HepG2 (cell line): ENCODE results near the gene TWNK. TPM values are rescaled to one million over a fixed set of nuclear protein-coding genes. Genes with fewer than 3 reads are reported as not detected.

Source experiments
- GATA4 ChIP-seq: sonication (generic); IDR thresholded peaks from 2 replicates; pipeline ENCODE4 v1.6.1; 2016; ENCODE audit warnings: antibody characterized with exemption, low read depth, borderline replicate concordance
- IRF2 ChIP-seq: IDR thresholded peaks from 2 replicates; pipeline ENCODE4 v1.6.1; 2018; ENCODE audit warnings: missing genetic modification reagents, missing compliant biosample characterization
- KDM1A ChIP-seq: IDR thresholded peaks from 2 replicates; pipeline ENCODE4 v1.6.1; 2016; ENCODE audit warnings: missing compliant biosample characterization
- KLF9 ChIP-seq: IDR thresholded peaks from 2 replicates; pipeline ENCODE4 v1.6.1; 2016; ENCODE audit warnings: low read depth
- NCOA5 ChIP-seq: sonication (generic); formaldehyde crosslinking; IDR thresholded peaks from 2 replicates; pipeline ENCODE4 v1.4.0; 2020; ENCODE audit warnings: missing genetic modification reagents
- PITX1 ChIP-seq: sonication (generic); formaldehyde crosslinking; IDR thresholded peaks from 2 replicates; pipeline ENCODE4 v1.5.1; 2020; ENCODE audit warnings: mild to moderate bottlenecking, missing genetic modification reagents
- POLR2A ChIP-seq, 2 experiments: IDR thresholded peaks; 2 replicates each; pipeline ENCODE4 v1.6.1; 2011; ENCODE audit warnings: low read depth in 2 of 2, low read length in 2 of 2, mild to moderate bottlenecking in 1 of 2, moderate library complexity in 1 of 2; ENCODE audit not compliant: insufficient read depth in 1 of 2
- POLR2AphosphoS2 ChIP-seq: IDR thresholded peaks from 2 replicates; pipeline ENCODE4 v1.6.1; 2011; ENCODE audit warnings: low read depth, low read length, improper control_type of control experiment
- SP1 ChIP-seq, 2 experiments: fragments of 450-650 bp in 1 of 2; sonication (generic) in 1 of 2; formaldehyde crosslinking in 1 of 2; IDR thresholded peaks; 2 replicates each; pipeline versions ENCODE4 v1.4.0 to v1.6.1; 2016 to 2020; ENCODE audit warnings: missing genetic modification reagents in 1 of 2
- SP4 ChIP-seq: sonication (generic); formaldehyde crosslinking; IDR thresholded peaks from 2 replicates; pipeline ENCODE4 v1.8.1; 2023; ENCODE audit warnings: mild to moderate bottlenecking, missing genetic modification reagents
- TEAD2 ChIP-seq: sonication (generic); formaldehyde crosslinking; IDR thresholded peaks from 2 replicates; pipeline ENCODE4 v1.9.0; 2021; ENCODE audit warnings: missing genetic modification reagents
- YEATS4 ChIP-seq: sonication (generic); formaldehyde crosslinking; IDR thresholded peaks from 2 replicates; pipeline ENCODE4 v1.4.0; 2020; ENCODE audit warnings: missing genetic modification reagents, borderline replicate concordance
- ZBTB37 ChIP-seq: sonication (generic); formaldehyde crosslinking; IDR thresholded peaks from 2 replicates; pipeline ENCODE4 v1.4.0; 2020; ENCODE audit warnings: mild to moderate bottlenecking, missing genetic modification reagents
- ZNF263 ChIP-seq: sonication (generic); formaldehyde crosslinking; IDR thresholded peaks from 2 replicates; pipeline ENCODE4 v1.4.0; 2020; ENCODE audit warnings: missing genetic modification reagents
- ZNF430 ChIP-seq: sonication (generic); formaldehyde crosslinking; IDR thresholded peaks from 2 replicates; pipeline ENCODE4 v1.9.0; 2021; ENCODE audit warnings: mild to moderate bottlenecking, missing genetic modification reagents
- ZNF616 ChIP-seq: sonication (generic); formaldehyde crosslinking; IDR thresholded peaks from 2 replicates; pipeline ENCODE4 v1.5.0; 2020; ENCODE audit warnings: low read depth, mild to moderate bottlenecking, missing genetic modification reagents
- ZNF772 ChIP-seq: sonication (generic); formaldehyde crosslinking; IDR thresholded peaks from 2 replicates; pipeline ENCODE4 v1.5.0; 2020; ENCODE audit warnings: mild to moderate bottlenecking, missing genetic modification reagents
- polyA plus RNA-seq, 8 experiments: library from polyadenylated mRNA; depleted of rRNA in 3 of 8; stranded (reverse) in 7 of 8; unstranded in 1 of 8; fragments of >200 nt; fragmentation: Illumina TruSeq in 4 of 8; extraction: Trizol in 4 of 8; gene quantifications; 2 replicates each; pipeline versions ENCODE4 v1.2.1 to v1.2.3, GENCODE V29; 2011 to 2016; ENCODE audit warnings: low read depth in 4 of 8, missing spikeins in 1 of 8, mixed read lengths in 1 of 8; ENCODE audit not compliant: insufficient read depth in 1 of 8
- total RNA-seq, 5 experiments: library from RNA; depleted of rRNA; stranded (reverse); fragments of >200 nt; fragmentation: Illumina TruSeq; extraction: Trizol; gene quantifications; 2 replicates each; pipeline ENCODE4 v1.2.3, GENCODE V29; 2016; ENCODE audit warnings: low read depth in 1 of 5
- TF ChIP-seq, protein P1 (sequence below): sonication (generic); formaldehyde crosslinking; IDR thresholded peaks from 2 replicates; pipeline ENCODE4 v1.4.0; 2020; ENCODE audit warnings: missing genetic modification reagents
- TF ChIP-seq, protein P2 (sequence below): sonication (generic); formaldehyde crosslinking; IDR thresholded peaks from 2 replicates; pipeline ENCODE4 v1.4.0; 2020; ENCODE audit warnings: missing genetic modification reagents
- TF ChIP-seq, protein P3 (sequence below): sonication (generic); formaldehyde crosslinking; IDR thresholded peaks from 2 replicates; pipeline ENCODE4 v1.4.0; 2020; ENCODE audit warnings: mild to moderate bottlenecking, missing genetic modification reagents

Gene TWNK
- total and polyA plus RNA-seq, 2 of the 13 experiments (the other 11 are each of a cell fraction or from before 2014, with no cell fraction given), result 10.7 to 16.5 TPM

GRCh38 chr10:100969187-100970075, 17.9 kb upstream of the TWNK start, which contains the start of gene SEMA4G (continued):
- no peak for TF ChIP-seq ZBTB37 (CRISPR knock-in tag)
- peak; percentile 52 to 61; a peak in 3 of 4 replicates for TF ChIP-seq POLR2A (IDR thresholded peaks at IDR 0.05; ENCODE audit: insufficient read depth in 1 of 2, low read depth in 2 of 2, low read length in 2 of 2)
- no peak for TF ChIP-seq IRF2 (CRISPR knock-in tag)
- no peak; the same call in 1 of the 2 replicates for TF ChIP-seq ZNF263 (CRISPR knock-in tag)
- TF ChIP-seq, protein P1, sequence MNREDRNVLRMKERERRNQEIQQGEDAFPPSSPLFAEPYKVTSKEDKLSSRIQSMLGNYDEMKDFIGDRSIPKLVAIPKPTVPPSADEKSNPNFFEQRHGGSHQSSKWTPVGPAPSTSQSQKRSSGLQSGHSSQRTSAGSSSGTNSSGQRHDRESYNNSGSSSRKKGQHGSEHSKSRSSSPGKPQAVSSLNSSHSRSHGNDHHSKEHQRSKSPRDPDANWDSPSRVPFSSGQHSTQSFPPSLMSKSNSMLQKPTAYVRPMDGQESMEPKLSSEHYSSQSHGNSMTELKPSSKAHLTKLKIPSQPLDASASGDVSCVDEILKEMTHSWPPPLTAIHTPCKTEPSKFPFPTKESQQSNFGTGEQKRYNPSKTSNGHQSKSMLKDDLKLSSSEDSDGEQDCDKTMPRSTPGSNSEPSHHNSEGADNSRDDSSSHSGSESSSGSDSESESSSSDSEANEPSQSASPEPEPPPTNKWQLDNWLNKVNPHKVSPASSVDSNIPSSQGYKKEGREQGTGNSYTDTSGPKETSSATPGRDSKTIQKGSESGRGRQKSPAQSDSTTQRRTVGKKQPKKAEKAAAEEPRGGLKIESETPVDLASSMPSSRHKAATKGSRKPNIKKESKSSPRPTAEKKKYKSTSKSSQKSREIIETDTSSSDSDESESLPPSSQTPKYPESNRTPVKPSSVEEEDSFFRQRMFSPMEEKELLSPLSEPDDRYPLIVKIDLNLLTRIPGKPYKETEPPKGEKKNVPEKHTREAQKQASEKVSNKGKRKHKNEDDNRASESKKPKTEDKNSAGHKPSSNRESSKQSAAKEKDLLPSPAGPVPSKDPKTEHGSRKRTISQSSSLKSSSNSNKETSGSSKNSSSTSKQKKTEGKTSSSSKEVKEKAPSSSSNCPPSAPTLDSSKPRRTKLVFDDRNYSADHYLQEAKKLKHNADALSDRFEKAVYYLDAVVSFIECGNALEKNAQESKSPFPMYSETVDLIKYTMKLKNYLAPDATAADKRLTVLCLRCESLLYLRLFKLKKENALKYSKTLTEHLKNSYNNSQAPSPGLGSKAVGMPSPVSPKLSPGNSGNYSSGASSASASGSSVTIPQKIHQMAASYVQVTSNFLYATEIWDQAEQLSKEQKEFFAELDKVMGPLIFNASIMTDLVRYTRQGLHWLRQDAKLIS (CRISPR knock-in tag), result no peak; the same call in 1 of the 2 replicates
- no peak for TF ChIP-seq TEAD2 (CRISPR knock-in tag)
- TF ChIP-seq GATA4, result no peak
- TF ChIP-seq KLF9 (CRISPR knock-in tag), result no peak
- TF ChIP-seq ZNF772 (CRISPR knock-in tag), result no peak; the same call in 1 of the 2 replicates
- TF ChIP-seq, protein P2, sequence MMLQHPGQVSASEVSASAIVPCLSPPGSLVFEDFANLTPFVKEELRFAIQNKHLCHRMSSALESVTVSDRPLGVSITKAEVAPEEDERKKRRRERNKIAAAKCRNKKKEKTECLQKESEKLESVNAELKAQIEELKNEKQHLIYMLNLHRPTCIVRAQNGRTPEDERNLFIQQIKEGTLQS, result no peak
- 0 out of 2 replicates have a peak, but pooled peaks have one; percentile 8 for TF ChIP-seq ZNF616 (CRISPR knock-in tag)
- TF ChIP-seq PITX1 (CRISPR knock-in tag), result 0 out of 2 replicates have a peak, but pooled peaks have one; percentile 20
- TF ChIP-seq ZNF430, result peak; percentile 66; the same call in 1 of the 2 replicates
- TF ChIP-seq KDM1A (CRISPR knock-in tag), result no peak
- peak; percentile 49 for TF ChIP-seq YEATS4 (CRISPR knock-in tag)
- no peak for TF ChIP-seq NCOA5 (CRISPR knock-in tag)
- no peak for TF ChIP-seq POLR2AphosphoS2
- 0 out of 2 replicates have a peak, but pooled peaks have one; percentile 54 for TF ChIP-seq SP4
- TF ChIP-seq SP1 (IDR thresholded peaks at IDR 0.05), result no peak
- TF ChIP-seq SP1 (CRISPR knock-in tag; IDR thresholded peaks at IDR 0.05), result peak; percentile 1; the same call in 1 of the 2 replicates
- TF ChIP-seq, protein P3, sequence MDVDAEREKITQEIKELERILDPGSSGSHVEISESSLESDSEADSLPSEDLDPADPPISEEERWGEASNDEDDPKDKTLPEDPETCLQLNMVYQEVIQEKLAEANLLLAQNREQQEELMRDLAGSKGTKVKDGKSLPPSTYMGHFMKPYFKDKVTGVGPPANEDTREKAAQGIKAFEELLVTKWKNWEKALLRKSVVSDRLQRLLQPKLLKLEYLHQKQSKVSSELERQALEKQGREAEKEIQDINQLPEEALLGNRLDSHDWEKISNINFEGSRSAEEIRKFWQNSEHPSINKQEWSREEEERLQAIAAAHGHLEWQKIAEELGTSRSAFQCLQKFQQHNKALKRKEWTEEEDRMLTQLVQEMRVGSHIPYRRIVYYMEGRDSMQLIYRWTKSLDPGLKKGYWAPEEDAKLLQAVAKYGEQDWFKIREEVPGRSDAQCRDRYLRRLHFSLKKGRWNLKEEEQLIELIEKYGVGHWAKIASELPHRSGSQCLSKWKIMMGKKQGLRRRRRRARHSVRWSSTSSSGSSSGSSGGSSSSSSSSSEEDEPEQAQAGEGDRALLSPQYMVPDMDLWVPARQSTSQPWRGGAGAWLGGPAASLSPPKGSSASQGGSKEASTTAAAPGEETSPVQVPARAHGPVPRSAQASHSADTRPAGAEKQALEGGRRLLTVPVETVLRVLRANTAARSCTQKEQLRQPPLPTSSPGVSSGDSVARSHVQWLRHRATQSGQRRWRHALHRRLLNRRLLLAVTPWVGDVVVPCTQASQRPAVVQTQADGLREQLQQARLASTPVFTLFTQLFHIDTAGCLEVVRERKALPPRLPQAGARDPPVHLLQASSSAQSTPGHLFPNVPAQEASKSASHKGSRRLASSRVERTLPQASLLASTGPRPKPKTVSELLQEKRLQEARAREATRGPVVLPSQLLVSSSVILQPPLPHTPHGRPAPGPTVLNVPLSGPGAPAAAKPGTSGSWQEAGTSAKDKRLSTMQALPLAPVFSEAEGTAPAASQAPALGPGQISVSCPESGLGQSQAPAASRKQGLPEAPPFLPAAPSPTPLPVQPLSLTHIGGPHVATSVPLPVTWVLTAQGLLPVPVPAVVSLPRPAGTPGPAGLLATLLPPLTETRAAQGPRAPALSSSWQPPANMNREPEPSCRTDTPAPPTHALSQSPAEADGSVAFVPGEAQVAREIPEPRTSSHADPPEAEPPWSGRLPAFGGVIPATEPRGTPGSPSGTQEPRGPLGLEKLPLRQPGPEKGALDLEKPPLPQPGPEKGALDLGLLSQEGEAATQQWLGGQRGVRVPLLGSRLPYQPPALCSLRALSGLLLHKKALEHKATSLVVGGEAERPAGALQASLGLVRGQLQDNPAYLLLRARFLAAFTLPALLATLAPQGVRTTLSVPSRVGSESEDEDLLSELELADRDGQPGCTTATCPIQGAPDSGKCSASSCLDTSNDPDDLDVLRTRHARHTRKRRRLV (CRISPR knock-in tag), result no peak
